K562 (cell line): ENCODE measurements around the gene PDIA2. TPM values are rescaled to one million over a fixed set of nuclear protein-coding genes. Genes with fewer than 3 reads are reported as not detected.

Experiments used
- ATAC-seq: fragments of 200-7000 bp; cut with Tn5 transposase; 3 replicates; pipeline ENCODE4 v1.9.1; 2020; ENCODE audit warnings: moderate library complexity
- BruUV-seq: library from RNA; stranded (reverse); fragments of 400-500 nt; replicated peaks from 2 replicates; lab custom pipeline; 2021; lab: Mats Ljungman, UMichigan
- CTCF ChIA-PET: fragments of 300-600 bp; formaldehyde crosslinking; extraction: SDS; loops from one replicate; lab custom pipeline; 2021; ENCODE audit warnings: low intra/inter-chr PET ratio; lab: Yijun Ruan, JAX
- POLR2A ChIA-PET: fragments of 300-600, 350-650 bp; sonication (Branson Sonifier 250); formaldehyde crosslinking; extraction: SDS; loops from one replicate; lab custom pipeline; 2021; ENCODE audit warnings: antibody characterized with exemption, inconsistent platforms; lab: Yijun Ruan, JAX
- DNase-seq, 4 experiments: peaks; one replicate each; pipeline versions ENCODE4 v3.0.0 to v3.0.0-alpha.2; 2011 to 2018; ENCODE audit warnings: low spot score in 3 of 4, mixed read lengths in 3 of 4; ENCODE audit errors: extremely low read depth in 1 of 4
- FAIRE-seq: peaks from 2 replicates; lab custom pipeline; 2011; peaks lifted over from hg19 to GRCh38; lab: Jason Lieb, UNC
- H2AFZ ChIP-seq: 2 replicates; pipeline ENCODE4 v1.6.0; 2011; ENCODE audit warnings: low read depth, low read length, control low read depth, inconsistent platforms
- H3K27ac ChIP-seq: fragments of 200-600 bp; 3 replicates; pipeline ENCODE4 v1.8.0; 2011; ENCODE audit warnings: low read depth, mild to moderate bottlenecking, control low read depth, inconsistent platforms, low read length, moderate library complexity, mixed read lengths; ENCODE audit errors: extremely low read depth
- H3K27me3 ChIP-seq, 2 experiments: fragments of 300-600 bp in 1 of 2; 2 replicates in 1 of 2; 3 replicates in 1 of 2; pipeline versions ENCODE4 v1.6.0 to v1.8.0; 2011; ENCODE audit warnings: inconsistent platforms in 2 of 2, low read length in 2 of 2, mild to moderate bottlenecking in 1 of 2, mixed read lengths in 1 of 2, moderate library complexity in 1 of 2; ENCODE audit not compliant: control insufficient read depth in 2 of 2, insufficient read depth in 2 of 2
- H3K36me3 ChIP-seq: fragments of 300-600 bp; 3 replicates; pipeline ENCODE4 v1.8.0; 2011; ENCODE audit warnings: mild to moderate bottlenecking, low read length, inconsistent platforms; ENCODE audit not compliant: control insufficient read depth, insufficient read depth
- H3K4me1 ChIP-seq, 2 experiments: fragments of 200-600 bp in 1 of 2; replicated peaks in 1 of 2; 2 replicates in 1 of 2; 3 replicates in 1 of 2; pipeline versions ENCODE4 v1.5.1 to v1.8.0; 2011; ENCODE audit warnings: inconsistent platforms in 2 of 2, low read length in 2 of 2, mild to moderate bottlenecking in 1 of 2, mixed read lengths in 1 of 2, moderate library complexity in 1 of 2; ENCODE audit not compliant: control insufficient read depth in 2 of 2, insufficient read depth in 2 of 2
- H3K4me2 ChIP-seq: 2 replicates; pipeline ENCODE4 v1.6.1; 2011; ENCODE audit warnings: low read length, control low read depth, inconsistent platforms, mixed read lengths; ENCODE audit not compliant: insufficient read depth
- H3K4me3 ChIP-seq: fragments of 200-600 bp; sonication (generic), shearing (Covaris generic); 2 replicates; pipeline ENCODE4 v1.5.1; 2016; ENCODE audit warnings: control low read depth, inconsistent platforms
- H3K79me2 ChIP-seq: fragments of 200-600 bp; 3 replicates; pipeline ENCODE4 v1.8.0; 2011; ENCODE audit warnings: low read length, inconsistent platforms; ENCODE audit not compliant: control insufficient read depth, insufficient read depth
- H3K9ac ChIP-seq, 2 experiments: 2 replicates each; pipeline versions ENCODE4 v1.6.0 to v1.6.1; 2011; ENCODE audit warnings: low read depth in 2 of 2, low read length in 2 of 2, control low read depth in 1 of 2, inconsistent platforms in 1 of 2, mild to moderate bottlenecking in 1 of 2, mixed read lengths in 1 of 2; ENCODE audit not compliant: insufficient read depth in 1 of 2
- H3K9me1 ChIP-seq: one replicate; pipeline ENCODE4 v1.6.0; 2011; ENCODE audit warnings: inconsistent platforms, mild to moderate bottlenecking, low read length, moderate library complexity; ENCODE audit not compliant: control insufficient read depth, insufficient read depth
- H3K9me3 ChIP-seq: replicated peaks from 2 replicates; pipeline ENCODE4 v1.5.1; 2011; ENCODE audit warnings: low read depth, low read length, inconsistent platforms; ENCODE audit not compliant: control insufficient read depth, insufficient read depth
- H4K20me1 ChIP-seq: replicated peaks from 2 replicates; pipeline ENCODE4 v1.6.1; 2011; ENCODE audit warnings: low read length, inconsistent platforms, mixed read lengths; ENCODE audit not compliant: control insufficient read depth, insufficient read depth
- ARNT ChIP-seq, 2 experiments: fragments of 450-650 bp; IDR thresholded peaks; 2 replicates each; pipeline ENCODE4 v1.6.1; 2016; ENCODE audit warnings: mild to moderate bottlenecking in 1 of 2
- BDP1 ChIP-seq: IDR thresholded peaks from 3 replicates; pipeline ENCODE4 v1.6.1; 2011; ENCODE audit not compliant: insufficient read length, insufficient read depth
- BRF1 ChIP-seq: IDR thresholded peaks from 3 replicates; pipeline ENCODE4 v1.6.1; 2011; ENCODE audit warnings: borderline replicate concordance, mild to moderate bottlenecking; ENCODE audit not compliant: insufficient read length; ENCODE audit errors: extremely low read depth
- FOXJ2 ChIP-seq: fragments of 200-800 bp; sonication (Bioruptor generic); IDR thresholded peaks from 2 replicates; pipeline ENCODE4 v1.6.1; 2016; ENCODE audit warnings: missing genetic modification characterization, missing compliant biosample characterization
- HLTF ChIP-seq: fragments of 450-650 bp; IDR thresholded peaks from 2 replicates; pipeline ENCODE4 v1.6.1; 2016
- HMBOX1 ChIP-seq: sonication (generic); IDR thresholded peaks from 2 replicates; pipeline ENCODE4 v1.6.1; 2016
- KAT7 ChIP-seq: sonication (generic); formaldehyde crosslinking; IDR thresholded peaks from 2 replicates; pipeline ENCODE4 v1.8.0; 2022; ENCODE audit warnings: missing genetic modification reagents, mild to moderate bottlenecking, borderline replicate concordance
- MAFK ChIP-seq: IDR thresholded peaks from 2 replicates; pipeline ENCODE4 v1.6.1; 2011; ENCODE audit warnings: low read length, improper control_type of control experiment
- NFRKB ChIP-seq: fragments of 450-650 bp; IDR thresholded peaks from 2 replicates; pipeline ENCODE4 v1.6.1; 2016; ENCODE audit warnings: low read depth
- POLR2B ChIP-seq: fragments of 450-650 bp; IDR thresholded peaks from 2 replicates; pipeline ENCODE4 v1.6.1; 2018; ENCODE audit warnings: low read depth; ENCODE audit not compliant: partially characterized antibody
- POLR2G ChIP-seq: fragments of 200-400 bp; formaldehyde crosslinking; IDR thresholded peaks from 2 replicates; pipeline ENCODE4 v1.6.1; 2017; ENCODE audit warnings: low read depth, mild to moderate bottlenecking, antibody characterized with exemption, low read length, moderate library complexity
- RFX1 ChIP-seq: fragments of 450-650 bp; IDR thresholded peaks from 2 replicates; pipeline ENCODE4 v1.6.1; 2016; ENCODE audit warnings: mild to moderate bottlenecking, moderate library complexity
- RHOXF2B ChIP-seq: fragments of 250-450 bp; sonication (Bioruptor Pico); conservative IDR thresholded peaks from 2 replicates; pipeline ENCODE4 v1.5.1; 2021
- RUNX1 ChIP-seq: sonication (generic); IDR thresholded peaks from 2 replicates; pipeline ENCODE4 v1.6.1; 2016; ENCODE audit warnings: antibody characterized with exemption, low read depth
- SIN3A ChIP-seq, 2 experiments: fragments of 150-350 bp in 1 of 2; IDR thresholded peaks; 2 replicates each; pipeline ENCODE4 v1.6.1; 2011 to 2016; ENCODE audit warnings: borderline replicate concordance in 2 of 2, low read depth in 2 of 2, low read length in 2 of 2, mild to moderate bottlenecking in 2 of 2, moderate library complexity in 2 of 2; ENCODE audit not compliant: control insufficient read depth in 1 of 2
- XRCC3 ChIP-seq: fragments of 450-650 bp; IDR thresholded peaks from 2 replicates; pipeline ENCODE4 v1.6.1; 2017; ENCODE audit warnings: mild to moderate bottlenecking, moderate library complexity
- ZBTB43 ChIP-seq: sonication (generic); formaldehyde crosslinking; IDR thresholded peaks from 2 replicates; pipeline ENCODE4 v1.8.0; 2023; ENCODE audit warnings: mild to moderate bottlenecking, missing genetic modification reagents
- ZBTB7A ChIP-seq: IDR thresholded peaks from 2 replicates; pipeline ENCODE4 v1.6.1; 2011; ENCODE audit warnings: low read depth, mild to moderate bottlenecking, low read length, moderate library complexity, borderline replicate concordance; ENCODE audit not compliant: control insufficient read depth
- ZNF280A ChIP-seq: fragments of 450-650 bp; IDR thresholded peaks from 2 replicates; pipeline ENCODE4 v1.6.1; 2018; ENCODE audit warnings: mild to moderate bottlenecking, low read depth; ENCODE audit not compliant: partially characterized antibody
- ZNF668 ChIP-seq: fragments of 250-450 bp; sonication (Bioruptor Pico); IDR thresholded peaks from 2 replicates; pipeline ENCODE4 v1.8.0; 2022; ENCODE audit warnings: mild to moderate bottlenecking, inconsistent platforms
- WGBS: fragments of 100-300 bp; shearing (Covaris generic); methylation state at CpG from one replicate; pipeline ENCODE4 v1.1.6; 2016; ENCODE audit warnings: low coverage, mixed read lengths; ENCODE audit not compliant: insufficient coverage; ENCODE audit errors: missing lambda C conversion rate; 5-methylcytosine and 5-hydroxymethylcytosine counted together
- in situ Hi-C: fragments of 300-500 bp; cut with MboI; formaldehyde crosslinking; loops from 4 replicates; pipeline ENCODE4 v1.15.0; 2018; ENCODE audit warnings: inconsistent platforms, mixed read lengths
- intact Hi-C: fragments of 100-400 bp; cut with micrococcal nuclease; formaldehyde crosslinking; loops from 2 replicates; pipeline ENCODE4 v1.14.2; 2022
- polyA plus RNA-seq, 8 experiments: library from polyadenylated mRNA; depleted of rRNA in 4 of 8; stranded (reverse) in 5 of 8; unstranded in 3 of 8; fragments of >200 nt; fragmentation: Nextera tagmentation in 2 of 8; fragmentation: Illumina TruSeq in 1 of 8; extraction: Ambion mirVana in 2 of 8; extraction: Trizol in 1 of 8; gene quantifications; 2 replicates each; pipeline versions ENCODE4 v1.2.1 to v1.2.3, GENCODE V29; 2011 to 2014; ENCODE audit warnings: inconsistent platforms in 1 of 8, missing spikeins in 1 of 8
- total RNA-seq, 7 experiments: library from RNA; depleted of rRNA in 6 of 7; stranded (reverse); fragments of >200 nt in 6 of 7; fragmentation: Illumina TruSeq in 2 of 7; extraction: Trizol in 2 of 7; gene quantifications; 2 replicates each; pipeline versions ENCODE4 v1.2.1 to v1.2.3, GENCODE V29; 2011 to 2021; ENCODE audit warnings: low replicate concordance in 1 of 7

PDIA2 gene
- total and polyA plus RNA-seq, 9 of the 15 experiments (the other 6 are each of a cell fraction or from before 2014, with no cell fraction given), result 0.13 to 0.92 (median 0.23) TPM; not detected in 4

- Histone ChIP-seq H2AFZ (no peak overlapping the region), H4K20me1 (peaks cover 3% of the 10 kb centered on the region; the same call in 1 of the 2 replicates), H3K4me1 (peaks cover 0 to 78% of the 10 kb centered on the region in 2 experiments; a peak in 2 of 5 replicates), H3K4me3 (no peak overlapping the region), H3K9me1 (no peaks in the 10 kb centered on the region), H3K36me3 (no peaks in the 10 kb centered on the region), H3K9me3 (no peaks in the 10 kb centered on the region), H3K9ac (peak overlapping the region in 1 of 2 experiments; percentile 71; a peak in 1 of 4 replicates), H3K79me2 (no peaks in the 10 kb centered on the region), H3K27ac (no peak overlapping the region), H3K4me2 (no peak overlapping the region), H3K27me3 (no peaks in the 10 kb centered on the region; a peak in 1 of 5 replicates)
- DNase-seq (no peak), ATAC-seq (no peak), FAIRE-seq (no peak)
- ChIA-PET POLR2A (interaction anchor here (0.6 to 1.5 kb wide), 6 partner anchors 8 to 43 kb away, joined by 3 to 4 read pairs (median 3); no protein-coding TSS in a partner anchor), CTCF (no interaction called here)
- BruUV-seq, result no TSS peak
- TF ChIP-seq RHOXF2B (CRISPR knock-in tag), result no peak
- TF ChIP-seq ZBTB43 (CRISPR knock-in tag), result no peak
- TF ChIP-seq ARNT (IDR thresholded peaks at IDR 0.05), result no peak
- TF ChIP-seq BRF1, result no peak
- no peak for TF ChIP-seq SIN3A (IDR thresholded peaks at IDR 0.05; ENCODE audit: borderline replicate concordance in 2 of 2, control insufficient read depth in 1 of 2, low read depth in 2 of 2, low read length in 2 of 2)
- no peak for TF ChIP-seq FOXJ2 (tag)
- TF ChIP-seq XRCC3, result no peak
- TF ChIP-seq ZNF280A, result no peak
- no peak for TF ChIP-seq HMBOX1
- TF ChIP-seq RFX1, result no peak
- no peak for TF ChIP-seq ZNF668 (CRISPR knock-in tag)
- TF ChIP-seq RUNX1, result no peak
- no peak for TF ChIP-seq HLTF
- no peak for TF ChIP-seq NFRKB
- no peak for TF ChIP-seq MAFK
- no peak for TF ChIP-seq BDP1
- no peak for TF ChIP-seq POLR2G
- TF ChIP-seq KAT7 (CRISPR knock-in tag), result no peak
- TF ChIP-seq ZBTB7A, result no peak
- no peak for TF ChIP-seq POLR2B
- intact Hi-C loops, result no loop called here
- in situ Hi-C loops, result no loop called here
- 44% methylated on average over 25 of the region's 34 CpGs for WGBS
These were observed 12.3 kb upstream of the PDIA2 start for GRCh38 chr16:270381-271255.
